B cell (primary cell): Measurements from ENCODE around the gene CAPN11. TPM values are rescaled to one million over a fixed set of nuclear protein-coding genes. Genes with fewer than 3 reads are reported as not detected.

ENCODE experiments used
- ATAC-seq: fragments of 200-7000 bp; cut with Tn5 transposase; one replicate; pipeline ENCODE4 v1.10.0; 2021; ENCODE audit warnings: low read depth, mild to moderate bottlenecking, moderate number of reproducible peaks, moderate library complexity
- CTCF ChIA-PET: fragments of 350-600 bp; sonication (Branson Sonifier 250); formaldehyde crosslinking; loops from one replicate; lab custom pipeline; 2021; ENCODE audit warnings: antibody characterized with exemption, inconsistent platforms; lab: Charles Lee
- POLR2A ChIA-PET: fragments of 350-600 bp; sonication (Branson Sonifier 250); formaldehyde crosslinking; loops from one replicate; lab custom pipeline; 2021; ENCODE audit warnings: antibody characterized with exemption; lab: Charles Lee
- DNase-seq: peaks from one replicate; pipeline ENCODE4 v3.0.0; 2013
- H2AFZ ChIP-seq: 2 replicates; pipeline ENCODE4 v1.6.1; 2012; ENCODE audit warnings: mild to moderate bottlenecking, low read depth, low read length; ENCODE audit not compliant: insufficient read depth, poor library complexity, severe bottlenecking
- H3K27ac ChIP-seq, 2 donors: 1 replicate in 1 of 2; 2 replicates in 1 of 2; pipeline ENCODE4 v1.5.1; 2012 to 2013; ENCODE audit warnings: low read length in 2 of 2, mild to moderate bottlenecking in 2 of 2, moderate library complexity in 1 of 2
- H3K27me3 ChIP-seq, 4 experiments: fragments of 200-600 bp in 1 of 4; sonication (generic) in 1 of 4; replicated peaks in 1 of 4; 1 replicate in 2 of 4; 2 replicates in 2 of 4; pipeline versions ENCODE4 v1.6.1 to v1.7.0; 2013 to 2016; ENCODE audit warnings: low read length in 3 of 4, mild to moderate bottlenecking in 2 of 4, mixed read lengths in 1 of 4, moderate library complexity in 1 of 4; ENCODE audit not compliant: insufficient read depth in 4 of 4, control insufficient read depth in 3 of 4; ENCODE audit errors: control extremely low read depth in 1 of 4
- H3K36me3 ChIP-seq, 2 experiments: replicated peaks in 1 of 2; 1 replicate in 1 of 2; 2 replicates in 1 of 2; pipeline versions ENCODE4 v1.6.1 to v1.7.1; 2013; ENCODE audit warnings: low read length in 1 of 2; ENCODE audit not compliant: insufficient read depth in 2 of 2, control insufficient read depth in 1 of 2; ENCODE audit errors: control extremely low read depth in 1 of 2, extremely low read depth in 1 of 2
- H3K4me1 ChIP-seq, 2 donors: fragments of 200-600 bp in 1 of 2; sonication (generic) in 1 of 2; 1 replicate in 1 of 2; 2 replicates in 1 of 2; pipeline versions ENCODE4 v1.5.1 to v1.6.1; 2013 to 2017; ENCODE audit warnings: low read length in 2 of 2; ENCODE audit not compliant: control insufficient read depth in 2 of 2, insufficient read depth in 2 of 2
- H3K4me2 ChIP-seq: replicated peaks from 2 replicates; pipeline ENCODE3; 2012; ENCODE audit warnings: mild to moderate bottlenecking, low read depth, low read length; ENCODE audit not compliant: poor library complexity, severe bottlenecking
- H3K4me3 ChIP-seq, 5 experiments: fragments of 200-600 bp in 1 of 5; sonication (generic) in 1 of 5; 1 replicate in 3 of 5; 2 replicates in 2 of 5; pipeline versions ENCODE4 v1.5.1 to v1.7.0; 2011 to 2016; ENCODE audit warnings: low read length in 4 of 5, mild to moderate bottlenecking in 4 of 5, low read depth in 2 of 5, control low read depth in 1 of 5, moderate library complexity in 1 of 5; ENCODE audit not compliant: insufficient read depth in 1 of 5; ENCODE audit errors: control extremely low read depth in 1 of 5, extremely low read depth in 1 of 5
- H3K79me2 ChIP-seq: fragments of 200-600 bp; sonication (generic); one replicate; pipeline ENCODE4 v1.6.0; 2016; ENCODE audit warnings: low read length; ENCODE audit not compliant: control insufficient read depth, insufficient read depth
- H3K9ac ChIP-seq: fragments of 200-600 bp; sonication (generic); 2 replicates; pipeline ENCODE4 v1.6.1; 2017; ENCODE audit warnings: mild to moderate bottlenecking, low read length, moderate library complexity
- H3K9me3 ChIP-seq, 3 donors: one replicate each; pipeline versions ENCODE4 v1.6.1 to v1.7.1; 2013; ENCODE audit warnings: low read length in 2 of 3; ENCODE audit not compliant: control insufficient read depth in 2 of 3, insufficient read depth in 1 of 3; ENCODE audit errors: control extremely low read depth in 1 of 3
- H4K20me1 ChIP-seq: 2 replicates; pipeline ENCODE4 v1.6.0; 2012; ENCODE audit warnings: mild to moderate bottlenecking, low read length; ENCODE audit not compliant: insufficient read depth, control insufficient read depth, poor library complexity, severe bottlenecking
- H3K27ac Mint-ChIP-seq: one replicate; pipeline ENCODE4 v1.8.0; 2021; ENCODE audit warnings: mixed read lengths
- H3K27me3 Mint-ChIP-seq: one replicate; pipeline ENCODE4 v1.8.0; 2021; ENCODE audit warnings: mixed read lengths
- H3K4me1 Mint-ChIP-seq: one replicate; pipeline ENCODE4 v1.8.0; 2021; ENCODE audit warnings: mixed read lengths
- H3K4me3 Mint-ChIP-seq: one replicate; pipeline ENCODE4 v1.8.0; 2021; ENCODE audit warnings: mixed read lengths
- H3K9me3 Mint-ChIP-seq: one replicate; pipeline ENCODE4 v1.8.0; 2022; ENCODE audit warnings: mixed read lengths; ENCODE audit not compliant: insufficient read depth
- EZH2 ChIP-seq: IDR thresholded peaks from 2 replicates; pipeline ENCODE4 v1.6.1; 2012; ENCODE audit warnings: borderline replicate concordance, low read depth, mild to moderate bottlenecking, moderate library complexity, low read length; ENCODE audit not compliant: insufficient read depth, poor library complexity, severe bottlenecking
- WGBS: methylation state at CpG from one replicate; pipeline ENCODE4 v1.1.5; 2013; ENCODE audit warnings: missing lambda C conversion rate; ENCODE audit not compliant: insufficient coverage; 5-methylcytosine and 5-hydroxymethylcytosine counted together
- intact Hi-C: fragments of 100-400 bp; cut with micrococcal nuclease; formaldehyde crosslinking; loops from one replicate; pipeline ENCODE4 v1.10.0; 2022
- polyA plus RNA-seq: library from polyadenylated mRNA; depleted of rRNA; stranded (reverse); fragments of >200 nt; gene quantifications from 2 replicates; pipeline ENCODE4 v1.2.3, GENCODE V29; 2012
- total RNA-seq, 2 donors: library from RNA; stranded (reverse); fragments of 120-200 nt in 1 of 2; gene quantifications; 1 replicate in 1 of 2; 2 replicates in 1 of 2; pipeline versions ENCODE4 v1.2.3 to v1.2.4, GENCODE V29; 2013 to 2022
- TF ChIP-seq, protein P1 (sequence below): fragments of 200-600 bp; IDR thresholded peaks from one replicate; pipeline ENCODE4 v1.8.0; 2022; ENCODE audit warnings: antibody characterized with exemption, mild to moderate bottlenecking

CAPN11 gene
- total and polyA plus RNA-seq, 2 donors (not counting 1 experiment from before 2014, with no cell fraction given) = not detected

DNA sequence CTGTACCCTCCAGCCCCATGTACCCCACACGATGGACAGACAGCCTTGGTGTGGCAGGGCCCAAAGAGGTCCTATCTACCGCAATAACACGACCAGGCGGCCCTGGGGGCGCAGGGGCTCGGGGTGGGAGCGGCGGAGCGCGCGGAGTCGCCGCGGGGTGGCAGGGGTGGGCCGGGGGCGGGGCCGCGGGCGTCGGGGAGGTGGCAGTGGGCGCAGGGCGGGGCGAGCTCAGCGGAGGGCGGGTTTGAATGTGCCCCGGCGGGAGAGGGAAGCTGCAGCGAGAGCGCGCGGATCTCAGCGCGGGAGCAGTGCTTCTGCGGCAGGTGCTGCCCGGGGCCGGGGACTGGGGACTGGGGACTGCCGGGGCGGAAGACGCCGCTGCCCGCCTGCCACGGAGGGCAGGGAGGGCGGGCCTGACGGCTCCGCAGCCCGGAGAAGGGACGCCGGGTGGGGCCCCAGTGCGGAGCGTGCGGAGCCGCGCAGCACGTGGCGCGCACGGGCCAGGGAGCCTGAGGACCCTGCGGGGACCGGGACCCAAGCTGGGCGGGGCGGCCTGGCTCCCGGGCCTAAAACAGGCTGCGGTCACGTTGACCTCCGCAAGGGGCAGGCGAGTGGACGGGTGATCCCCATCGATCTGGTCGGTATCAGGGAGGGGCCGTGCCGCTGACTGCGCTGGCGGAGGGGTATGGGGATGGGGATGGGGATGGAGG is 64.9 kb downstream of the CAPN11 start, which contains the start of gene SLC29A1:
SLC29A1 (plus strand) TSS at position 277 of the 710 bp plus-strand sequence. CDS start 3,719 bp downstream, outside the sequence.
- H2AFZ ChIP-seq = peak within 1 kb of the TSS; percentile 88
- CTCF ChIA-PET = interaction anchor here (0.7 to 3.1 kb wide), 14 partner anchors 11 to 127 kb away, joined by 3 to 22 read pairs (median 4); partner anchors contain the start of genes HSP90AB1, MRPL14 and TMEM63B

More for the DNA sequence above, 64.9 kb downstream of the CAPN11 start, which contains the start of gene SLC29A1:
- Histone ChIP-seq H3K4me2 (peak within 1 kb of the TSS; percentile 97), H3K36me3 (no peaks in the 10 kb centered on the region), H3K9me3 (no peaks in the 10 kb centered on the region), H3K79me2 (peaks cover 5% of the 10 kb centered on the region), H3K4me3 (peak within 1 kb of the TSS; percentile 36 to 68 (median 58)), H3K4me1 (peaks cover 23 to 41% of the 10 kb centered on the region in 2 donors), H3K27ac (no peak within 1 kb of the TSS), H3K9ac (peak within 1 kb of the TSS; percentile 71), H3K27me3 (peaks cover 0 to 2% (median 0%) of the 10 kb centered on the region in 4 experiments), H4K20me1 (no peaks in the 10 kb centered on the region)
- no peak for TF ChIP-seq EZH2
- TF ChIP-seq, protein P1, sequence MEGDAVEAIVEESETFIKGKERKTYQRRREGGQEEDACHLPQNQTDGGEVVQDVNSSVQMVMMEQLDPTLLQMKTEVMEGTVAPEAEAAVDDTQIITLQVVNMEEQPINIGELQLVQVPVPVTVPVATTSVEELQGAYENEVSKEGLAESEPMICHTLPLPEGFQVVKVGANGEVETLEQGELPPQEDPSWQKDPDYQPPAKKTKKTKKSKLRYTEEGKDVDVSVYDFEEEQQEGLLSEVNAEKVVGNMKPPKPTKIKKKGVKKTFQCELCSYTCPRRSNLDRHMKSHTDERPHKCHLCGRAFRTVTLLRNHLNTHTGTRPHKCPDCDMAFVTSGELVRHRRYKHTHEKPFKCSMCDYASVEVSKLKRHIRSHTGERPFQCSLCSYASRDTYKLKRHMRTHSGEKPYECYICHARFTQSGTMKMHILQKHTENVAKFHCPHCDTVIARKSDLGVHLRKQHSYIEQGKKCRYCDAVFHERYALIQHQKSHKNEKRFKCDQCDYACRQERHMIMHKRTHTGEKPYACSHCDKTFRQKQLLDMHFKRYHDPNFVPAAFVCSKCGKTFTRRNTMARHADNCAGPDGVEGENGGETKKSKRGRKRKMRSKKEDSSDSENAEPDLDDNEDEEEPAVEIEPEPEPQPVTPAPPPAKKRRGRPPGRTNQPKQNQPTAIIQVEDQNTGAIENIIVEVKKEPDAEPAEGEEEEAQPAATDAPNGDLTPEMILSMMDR = no peak
- intact Hi-C loops = loop anchor here (1.0 to 5.0 kb wide), 6 partner anchors 14 to 164 kb away; partner anchors contain the start of genes AARS2, CDC5L, MRPL14 and TMEM63B
- peak within 1 kb of the TSS; percentile 61 for H3K27ac Mint-ChIP-seq
- under 1% methylated on average over 73 of the region's 73 CpGs for WGBS
- ATAC-seq (peak; percentile 83), DNase-seq (peak; percentile 88)
- no peaks in the 10 kb centered on the region for H3K9me3 Mint-ChIP-seq
- H3K4me1 Mint-ChIP-seq = peaks cover 36% of the 10 kb centered on the region
- peak within 1 kb of the TSS; percentile 88 for H3K4me3 Mint-ChIP-seq
- no peaks in the 10 kb centered on the region for H3K27me3 Mint-ChIP-seq
- POLR2A ChIA-PET = interaction anchor here (0.5 to 5.0 kb wide), 5 partner anchors 14 to 47 kb away, joined by 3 to 52 read pairs (median 4); partner anchors contain the start of genes HSP90AB1 and SLC35B2
